Gastrocnemius medialis (tissue), 4 donors: ENCODE measurements around the gene GRIN1. TPM values are rescaled to one million over a fixed set of nuclear protein-coding genes. Genes with fewer than 3 reads are reported as not detected.

Experiments
- ATAC-seq, 2 donors: fragments of 150-250 bp; one replicate each; pipeline ENCODE4 v1.9.1; 2016
- DNase-seq, 2 donors: peaks; one replicate each; pipeline ENCODE4 v3.0.0-alpha.2; 2019
- H3K27ac ChIP-seq, 4 donors: fragments of 200-600 bp; sonication (generic); 1 replicate in 1 of 4; 2 replicates in 3 of 4; pipeline ENCODE4 v1.5.1; 2016 to 2018; ENCODE audit warnings: mild to moderate bottlenecking in 2 of 4, moderate library complexity in 1 of 4
- H3K27me3 ChIP-seq, 3 donors: fragments of 200-600 bp; sonication (generic) in 2 of 3; 1 replicate in 1 of 3; 2 replicates in 2 of 3; pipeline versions ENCODE4 v1.5.1 to v1.6.0; 2016 to 2019; ENCODE audit warnings: mild to moderate bottlenecking in 1 of 3, moderate library complexity in 1 of 3
- H3K36me3 ChIP-seq, 2 donors: fragments of 200-600 bp; sonication (generic) in 1 of 2; one replicate each; pipeline ENCODE4 v1.5.1; 2017 to 2018
- H3K4me1 ChIP-seq, 2 donors: fragments of 200-600 bp; sonication (generic) in 1 of 2; one replicate each; pipeline ENCODE4 v1.5.1; 2016 to 2017; ENCODE audit warnings: mild to moderate bottlenecking in 2 of 2
- H3K4me3 ChIP-seq, 4 donors: fragments of 200-600 bp; sonication (generic) in 3 of 4; 1 replicate in 1 of 4; 2 replicates in 3 of 4; pipeline ENCODE4 v1.5.1; 2016 to 2019; ENCODE audit warnings: mild to moderate bottlenecking in 2 of 4
- H3K9me3 ChIP-seq, 3 donors: fragments of 200-600 bp; sonication (generic) in 2 of 3; 1 replicate in 1 of 3; 2 replicates in 2 of 3; pipeline ENCODE4 v1.5.1; 2016 to 2019
- CTCF ChIP-seq, 5 experiments: fragments of 450-650 bp in 3 of 5; fragments of 200-600 bp in 2 of 5; sonication (generic) in 2 of 5; IDR thresholded peaks in 4 of 5; conservative IDR thresholded peaks in 1 of 5; 1 replicate in 4 of 5; 2 replicates in 1 of 5; pipeline ENCODE4 v1.5.1; 2016 to 2019; ENCODE audit warnings: antibody characterized with exemption in 5 of 5, mild to moderate bottlenecking in 3 of 5, moderate library complexity in 3 of 5
- POLR2A ChIP-seq, 2 donors: fragments of 450-650 bp; IDR thresholded peaks; one replicate each; pipeline ENCODE4 v1.6.1; 2017; ENCODE audit warnings: antibody characterized with exemption in 2 of 2, mild to moderate bottlenecking in 2 of 2, moderate library complexity in 2 of 2
- in situ Hi-C, 4 donors: fragments of 200-750 bp; cut with MboI; loops; one replicate each; pipeline versions ENCODE4 v1.15.0 to v1.8.0; 2017; ENCODE audit warnings: low sequenced_read_pairs in 4 of 4
- intact Hi-C: fragments of 100-400 bp; cut with DNase I; formaldehyde crosslinking; loops from one replicate; pipeline ENCODE4 v1.15.1; 2023; ENCODE audit warnings: low total_unique reads
- total RNA-seq, 4 donors: library from RNA; depleted of rRNA; stranded (reverse); fragments of >200 nt; gene quantifications; one replicate each; pipeline versions ENCODE4 v1.1.0 to v1.2.3, GENCODE V29; 2016

The GRIN1 gene
- total RNA-seq, 4 donors from 2014 or later: not detected

DNA sequence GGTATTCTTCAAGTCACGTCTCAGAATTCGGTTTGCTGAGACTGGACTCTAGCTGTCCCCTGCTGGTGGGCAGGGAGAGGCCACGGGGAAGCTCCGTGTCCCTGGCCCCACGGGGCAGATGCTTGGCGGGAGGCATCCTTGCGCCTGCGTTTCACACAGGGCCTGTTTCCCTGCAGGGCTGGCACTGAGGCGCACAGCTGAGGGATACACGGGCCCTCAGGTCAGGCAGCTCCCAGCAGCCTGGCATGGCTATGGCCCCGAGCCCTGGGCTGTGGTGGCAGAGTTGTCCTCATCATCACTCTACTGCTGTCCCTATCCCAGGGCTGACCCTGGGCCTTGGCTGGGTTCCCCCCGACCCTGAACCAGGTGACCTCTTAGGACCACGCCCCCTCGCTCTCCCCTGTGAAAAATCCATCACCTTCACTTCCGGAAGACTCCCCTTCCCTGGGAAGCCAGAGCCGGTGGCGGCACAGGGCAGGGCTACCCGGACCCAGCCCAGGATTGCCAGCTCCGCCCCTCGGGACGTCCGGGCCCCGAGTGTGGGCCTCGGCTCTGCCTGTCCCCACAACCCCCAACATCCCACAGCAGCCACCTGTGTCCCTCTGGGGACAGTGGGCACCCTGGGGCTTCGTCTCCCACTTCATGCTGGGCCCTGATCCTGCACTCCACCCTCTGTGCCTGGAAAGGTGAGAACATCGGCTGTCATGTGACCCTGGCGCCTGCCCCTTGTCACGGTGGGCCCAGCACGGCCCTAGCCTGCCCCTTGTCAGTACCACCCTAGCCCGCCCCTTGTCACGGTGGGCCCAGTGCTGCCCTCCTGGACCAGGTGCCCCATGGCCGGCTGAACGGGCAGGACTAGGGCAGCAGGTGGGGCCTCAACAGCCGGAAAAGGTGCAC lies 29.5 kb upstream of the GRIN1 start:
- intact Hi-C loops: no loop called here
- Histone ChIP-seq H3K9me3 (no peaks in the 10 kb centered on the region), H3K4me1 (peaks cover 0 to 5% of the 10 kb centered on the region in 2 donors), H3K4me3 (no peak overlapping the region), H3K36me3 (peaks cover 0 to 77% of the 10 kb centered on the region in 2 donors), H3K27me3 (no peaks in the 10 kb centered on the region), H3K27ac (no peak overlapping the region)
- ATAC-seq: no peak
- TF ChIP-seq POLR2A (IDR thresholded peaks at IDR 0.05) (no peak), CTCF (IDR thresholded peaks at IDR 0.05 in 4 of 5, conservative IDR thresholded peaks at IDR 0.05 in 1 of 5) (no peak)
- no peak for DNase-seq
- in situ Hi-C loops: loop anchor here in 2 of 4 donors (10.0 kb wide), 1 partner anchor 125 kb away; the partner anchor contains the start of gene SLC34A3 (in 2 of the 2)

DNA sequence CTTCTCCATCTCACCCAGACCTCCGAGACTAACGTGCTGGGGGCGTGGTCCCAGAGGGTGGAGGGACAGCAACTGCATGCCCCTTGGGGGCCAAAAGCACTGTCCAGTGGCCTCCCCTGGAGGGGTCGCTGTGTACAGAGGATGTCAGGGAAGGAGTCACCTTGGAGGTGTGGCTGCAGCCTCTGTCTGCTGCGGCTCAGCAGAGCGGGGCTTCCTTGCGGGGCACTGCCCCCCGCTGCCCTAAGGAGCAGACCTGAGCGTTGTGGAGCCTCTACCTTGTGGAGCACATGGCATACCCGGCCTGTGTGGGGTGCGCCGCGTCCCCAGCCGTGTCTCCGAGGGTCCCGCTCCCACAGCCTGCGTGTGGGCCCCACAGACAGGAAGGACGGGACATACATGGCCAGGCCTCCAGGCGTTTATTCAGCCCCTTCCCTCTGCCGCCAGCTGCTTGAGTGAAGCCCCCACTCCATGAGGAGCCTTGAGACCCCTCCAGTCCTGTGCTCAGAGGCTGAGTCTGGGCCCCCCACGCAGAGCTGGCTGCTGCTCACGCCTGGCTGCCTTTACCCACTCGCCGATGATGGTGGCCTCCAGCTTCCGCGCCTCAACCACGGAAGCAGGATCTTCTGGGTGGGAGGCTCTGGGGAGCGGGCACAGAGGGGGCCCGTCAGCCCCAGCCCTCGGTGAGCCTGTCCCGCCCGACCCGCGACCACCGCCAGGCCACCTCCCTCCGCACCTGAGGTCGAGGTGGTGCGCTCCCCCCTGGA lies 28.6 kb upstream of the GRIN1 start:
- ATAC-seq (no peak), DNase-seq (no peak)
- in situ Hi-C loops: loop anchor here in 2 of 4 donors (10.0 kb wide), 1 partner anchor 124 kb away; the partner anchor contains the start of gene SLC34A3 (in 2 of the 2)
- no peaks in the 10 kb centered on the region for H3K9me3 ChIP-seq
- peaks cover 5 to 9% of the 10 kb centered on the region in 2 donors for H3K4me1 ChIP-seq
- intact Hi-C loops: no loop called here
- no peaks in the 10 kb centered on the region for H3K27me3 ChIP-seq
- no peak overlapping the region for H3K27ac ChIP-seq
- TF ChIP-seq CTCF (IDR thresholded peaks at IDR 0.05 in 4 of 5, conservative IDR thresholded peaks at IDR 0.05 in 1 of 5) (no peak), POLR2A (IDR thresholded peaks at IDR 0.05) (no peak)
- peaks cover 0 to 71% of the 10 kb centered on the region in 2 donors for H3K36me3 ChIP-seq
- H3K4me3 ChIP-seq: no peak overlapping the region

GRCh38 chr9:137110911-137111787 lies 27.8 kb upstream of the GRIN1 start:
- H3K36me3 ChIP-seq: peaks cover 0 to 62% of the 10 kb centered on the region in 2 donors

More at GRCh38 chr9:137110911-137111787, 27.8 kb upstream of the GRIN1 start:
- DNase-seq: no peak
- no peak for ATAC-seq
- H3K27me3 ChIP-seq: no peaks in the 10 kb centered on the region
- H3K4me3 ChIP-seq: no peak overlapping the region
- no peaks in the 10 kb centered on the region for H3K9me3 ChIP-seq
- intact Hi-C loops (no loop called here), in situ Hi-C loops (loop anchor here in 2 of 4 donors (10.0 kb wide), 1 partner anchor 124 kb away; the partner anchor contains the start of gene SLC34A3 (in 2 of the 2))
- no peak for TF ChIP-seq POLR2A (IDR thresholded peaks at IDR 0.05)
- no peak for TF ChIP-seq CTCF (IDR thresholded peaks at IDR 0.05 in 4 of 5, conservative IDR thresholded peaks at IDR 0.05 in 1 of 5)
- peaks cover 6 to 9% of the 10 kb centered on the region in 2 donors for H3K4me1 ChIP-seq
- H3K27ac ChIP-seq: no peak overlapping the region
